Skin epidermis (tissue), 12 donors: ENCODE data around the gene DGCR6L.
"Not testable (repeated sequence)": the region's sequence is repeated elsewhere in the genome, so short reads cannot be mapped to it uniquely, and the experiment has no call there.

Source experiments
- H3K27ac ChIP-seq, 21 experiments: fragments of 200-600 bp; sonication (generic) in 11 of 21; one replicate each; pipeline ENCODE4 v1.5.0; 2020; ENCODE audit warnings: mild to moderate bottlenecking in 3 of 21, inconsistent platforms in 2 of 21, moderate library complexity in 2 of 21
- H3K4me3 ChIP-seq, 7 experiments: fragments of 200-600 bp; sonication (generic) in 2 of 7; one replicate each; pipeline ENCODE4 v1.5.0; 2020; ENCODE audit warnings: inconsistent platforms in 2 of 7, mild to moderate bottlenecking in 2 of 7, moderate library complexity in 1 of 7

The DGCR6L gene

DNA sequence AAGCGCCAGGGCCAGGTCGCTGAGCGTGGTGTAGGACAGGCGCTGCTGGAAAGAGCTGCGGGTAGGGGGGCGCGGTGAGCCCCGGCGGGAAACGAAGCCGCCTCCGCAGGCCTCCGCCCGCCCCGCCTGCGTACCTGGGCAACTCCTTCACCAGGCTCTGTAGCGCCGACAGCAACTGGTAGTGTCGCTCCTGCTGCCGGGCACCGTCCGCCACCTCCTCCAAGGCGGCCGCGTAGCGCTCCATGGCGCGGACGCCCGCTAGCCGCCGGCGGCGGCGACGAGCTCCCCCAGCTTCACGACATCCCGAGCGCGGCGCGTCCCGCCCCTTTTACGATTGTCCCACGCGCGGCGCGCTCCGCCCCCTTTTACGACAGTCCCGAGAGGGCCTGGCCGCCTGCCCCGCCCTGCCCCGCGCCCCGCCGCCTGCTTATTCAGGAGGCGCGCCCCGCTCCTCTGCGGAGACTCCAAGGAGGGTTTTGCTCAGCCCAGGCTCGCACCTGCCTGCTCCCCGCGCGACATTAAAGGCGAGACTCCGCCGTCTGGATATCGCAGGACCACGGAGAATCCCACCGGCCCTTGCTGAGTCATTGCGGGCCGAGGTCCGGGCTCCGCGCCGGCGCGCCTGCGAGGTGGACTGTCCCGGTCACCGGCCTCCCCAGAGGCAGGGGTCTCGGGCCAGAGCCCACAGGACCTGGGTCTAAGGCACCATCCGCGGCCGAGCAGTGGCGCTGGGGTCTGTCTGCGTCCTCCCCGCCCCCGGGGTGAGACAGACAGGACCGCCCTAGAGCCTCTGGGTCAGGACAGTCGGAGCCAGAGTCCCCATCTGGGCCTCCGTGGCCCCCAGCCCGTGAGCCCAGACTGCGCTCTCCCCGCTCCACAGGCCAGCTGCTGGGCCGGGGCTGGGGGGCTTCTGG is at the start of gene DGCR6L:
Gene DGCR6L, minus strand, starts transcription at position 316 of the 914 bp plus-strand sequence. Its CDS starts 72 bp downstream, at position 244.
- Histone ChIP-seq H3K27ac (peak within 1 kb of the TSS; percentile 44 to 94 (median 87)), H3K4me3 (peak within 1 kb of the TSS; percentile 63 to 94 (median 85))

DNA sequence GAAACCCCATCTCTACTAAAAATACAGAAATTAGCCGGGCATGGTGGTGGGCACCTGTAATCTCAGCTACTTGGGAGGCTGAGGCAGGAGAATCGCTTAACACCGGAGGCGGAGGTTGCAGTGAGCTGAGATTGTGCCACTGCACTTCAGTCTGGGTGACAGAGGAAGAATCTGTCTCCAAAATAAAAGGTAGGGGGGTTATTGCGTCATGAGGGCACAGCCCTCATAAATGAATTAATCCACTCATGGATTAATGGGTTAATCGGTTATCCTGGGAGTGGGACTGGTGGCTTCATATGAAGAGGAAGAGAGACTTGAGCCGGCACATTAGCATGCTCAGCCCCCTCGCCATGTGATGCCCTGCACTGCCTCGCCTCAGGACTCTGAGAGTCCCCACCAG is 49.0 kb upstream of the DGCR6L start:
- H3K27ac ChIP-seq, H3K4me3 ChIP-seq: not testable (repeated sequence)

DNA sequence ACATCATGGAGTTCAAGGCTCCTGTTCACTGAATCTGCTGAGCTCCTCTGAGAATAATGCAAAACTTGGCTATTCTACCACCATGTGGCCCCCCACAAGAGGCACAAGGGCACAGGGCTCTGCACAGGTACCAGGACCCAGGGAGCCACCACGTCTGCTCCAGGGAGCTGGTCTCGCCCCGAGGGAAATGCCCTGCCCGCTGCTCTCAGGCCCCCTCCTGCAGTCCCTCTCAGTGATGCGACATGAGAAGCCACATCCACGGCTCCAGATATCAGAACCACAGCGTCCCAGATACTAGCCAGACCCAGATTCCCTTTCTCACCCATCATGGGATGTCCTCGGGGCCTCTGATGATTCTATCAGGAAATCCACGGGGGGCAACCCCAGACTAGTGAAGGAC is 47.0 kb upstream of the DGCR6L start:
- H3K4me3 ChIP-seq, H3K27ac ChIP-seq: not testable (repeated sequence)

DNA sequence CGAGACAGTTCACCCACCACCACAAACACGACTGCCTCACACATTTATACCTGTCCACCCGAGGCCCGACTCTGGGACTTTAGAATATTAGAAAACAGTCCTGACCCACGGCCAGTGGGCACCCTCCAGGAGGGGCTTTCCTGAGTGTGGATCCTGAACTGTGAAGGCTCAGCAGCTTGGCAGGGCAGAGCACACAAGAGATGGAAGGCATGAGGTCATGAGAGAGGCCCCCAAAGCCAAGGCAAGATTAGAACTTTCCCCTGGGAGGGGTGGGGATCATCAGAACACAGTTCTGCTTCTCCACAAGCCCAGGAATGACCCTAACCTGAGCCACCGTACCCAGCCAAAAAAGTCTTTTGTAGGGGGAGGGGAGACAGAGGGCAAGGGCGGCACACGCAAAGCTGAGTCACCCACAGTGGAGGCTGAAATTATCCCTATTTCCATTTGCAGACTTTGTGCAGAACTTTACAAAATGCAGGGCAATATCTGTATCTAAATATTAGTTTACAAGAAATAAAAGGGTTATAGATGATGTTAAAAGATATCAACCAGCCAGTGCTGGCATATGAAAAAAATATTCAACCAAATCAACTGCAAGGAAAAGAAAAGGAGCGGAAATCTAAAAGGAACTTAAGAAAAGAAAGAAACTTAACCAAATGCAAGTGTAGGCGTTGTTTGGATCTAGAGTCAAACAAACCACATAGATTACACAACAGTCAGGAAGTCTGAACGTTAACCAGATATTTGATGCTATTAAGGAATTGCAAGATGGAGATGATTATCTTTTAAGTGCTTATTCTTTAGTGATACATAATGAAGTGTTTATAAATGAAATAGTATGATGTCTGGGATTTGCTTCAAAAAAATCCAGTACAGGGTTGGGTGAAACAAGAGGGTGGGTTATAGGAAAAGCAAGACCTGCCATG is 44.7 kb upstream of the DGCR6L start:
- peak overlapping the region in 6 of 21 experiments; percentile 37 to 78 (median 54) for H3K27ac ChIP-seq
- not testable (repeated sequence) for H3K4me3 ChIP-seq

DNA sequence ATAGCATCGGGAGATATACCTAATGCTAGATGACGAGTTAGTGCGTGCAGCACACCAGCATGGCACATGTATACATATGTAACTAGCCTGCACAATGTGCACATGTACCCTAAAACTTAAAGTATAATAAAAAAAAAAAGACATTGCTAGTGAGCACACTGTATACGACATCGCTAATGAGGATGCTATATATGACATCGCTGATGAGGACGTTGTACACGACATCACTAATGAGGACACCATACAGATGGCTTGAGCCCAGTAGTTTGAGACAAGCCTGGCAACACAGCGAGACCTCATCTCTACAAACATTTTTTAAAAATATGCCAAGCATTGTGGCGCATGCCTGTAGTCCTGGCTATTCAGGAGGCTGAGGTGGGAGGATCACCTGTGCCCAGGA is 42.5 kb upstream of the DGCR6L start:
- H3K4me3 ChIP-seq, H3K27ac ChIP-seq: not testable (repeated sequence)

DNA sequence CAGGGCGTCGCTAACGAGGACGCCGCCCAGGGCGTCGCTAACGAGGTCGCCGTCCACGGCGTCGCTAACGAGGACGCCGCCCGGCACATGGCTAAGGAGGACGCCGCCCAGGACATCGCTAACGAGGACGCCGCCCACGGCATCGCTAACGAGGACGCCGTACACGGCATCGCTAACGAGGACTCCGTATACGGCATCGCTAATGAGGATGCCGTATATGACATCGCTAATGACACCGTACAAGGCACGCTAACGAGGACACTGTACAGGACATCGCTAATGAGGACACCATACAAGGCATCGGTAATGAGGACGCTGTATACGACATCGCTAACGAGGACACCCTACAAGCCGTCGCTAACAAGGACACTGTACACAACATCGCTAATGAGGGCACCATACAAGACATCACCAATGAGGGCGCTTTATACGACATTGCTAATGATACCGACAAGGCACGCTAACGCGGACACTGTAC is 41.9 kb upstream of the DGCR6L start:
- H3K4me3 ChIP-seq, H3K27ac ChIP-seq: not testable (repeated sequence)

DNA sequence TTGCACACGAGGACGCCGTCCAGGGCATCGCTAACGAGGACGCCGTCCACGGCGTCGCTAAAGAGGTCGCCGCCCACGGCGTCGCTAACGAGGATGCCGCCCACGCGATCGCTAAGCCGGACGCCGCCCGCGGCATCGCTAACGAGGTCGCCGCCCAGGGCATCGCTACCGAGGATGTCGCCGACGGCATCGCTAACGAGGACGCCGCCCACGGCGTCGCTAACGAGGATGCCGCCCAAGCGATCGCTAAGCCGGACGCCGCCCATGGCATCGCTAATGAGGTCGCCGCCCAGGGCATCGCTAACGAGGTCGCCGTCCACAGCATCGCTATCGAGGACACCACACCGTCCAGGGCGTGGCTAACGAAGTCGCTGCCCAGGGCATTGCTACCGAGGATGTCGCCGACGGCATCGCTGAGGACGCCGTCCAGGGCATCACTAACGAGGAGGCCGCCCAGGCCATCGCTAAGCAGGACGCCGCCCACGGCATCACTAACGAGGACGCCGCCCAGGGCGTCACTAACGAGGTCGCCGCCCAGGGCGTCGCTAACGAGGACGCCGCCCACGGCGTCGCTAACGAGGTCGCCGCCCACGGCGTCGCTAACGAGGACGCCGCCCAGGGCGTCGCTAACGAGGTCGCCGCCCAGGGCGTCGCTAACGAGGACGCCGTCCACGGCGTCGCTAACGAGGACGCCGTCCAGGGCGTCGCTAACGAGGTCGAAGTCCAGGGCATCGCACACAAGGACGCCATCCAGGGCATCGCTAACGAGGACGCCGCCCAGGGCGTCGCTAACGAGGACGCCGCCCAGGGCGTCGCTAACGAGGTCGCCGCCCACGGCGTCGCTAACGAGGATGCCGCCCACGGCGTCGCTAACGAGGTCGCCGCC is 41.2 kb upstream of the DGCR6L start:
- not testable (repeated sequence) for H3K4me3 ChIP-seq, H3K27ac ChIP-seq

DNA sequence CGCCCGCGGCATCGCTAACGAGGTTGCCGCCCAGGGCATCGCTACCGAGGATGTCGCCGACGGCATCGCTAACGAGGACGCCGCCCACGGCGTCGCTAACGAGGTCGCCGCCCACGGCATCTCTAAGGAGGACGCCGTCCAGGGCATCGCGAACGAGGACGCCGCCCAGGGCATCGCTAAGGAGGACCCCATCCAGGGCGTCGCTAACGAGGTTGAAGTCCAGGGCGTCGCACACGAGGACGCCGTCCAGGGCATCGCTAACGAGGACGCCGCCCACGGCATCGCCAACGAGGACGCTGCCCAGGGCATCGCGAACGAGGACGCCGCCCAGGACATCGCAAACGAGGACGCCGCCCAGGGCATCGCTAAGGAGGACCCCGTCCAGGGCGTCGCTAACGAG is 40.4 kb upstream of the DGCR6L start:
- not testable (repeated sequence) for H3K27ac ChIP-seq, H3K4me3 ChIP-seq

DNA sequence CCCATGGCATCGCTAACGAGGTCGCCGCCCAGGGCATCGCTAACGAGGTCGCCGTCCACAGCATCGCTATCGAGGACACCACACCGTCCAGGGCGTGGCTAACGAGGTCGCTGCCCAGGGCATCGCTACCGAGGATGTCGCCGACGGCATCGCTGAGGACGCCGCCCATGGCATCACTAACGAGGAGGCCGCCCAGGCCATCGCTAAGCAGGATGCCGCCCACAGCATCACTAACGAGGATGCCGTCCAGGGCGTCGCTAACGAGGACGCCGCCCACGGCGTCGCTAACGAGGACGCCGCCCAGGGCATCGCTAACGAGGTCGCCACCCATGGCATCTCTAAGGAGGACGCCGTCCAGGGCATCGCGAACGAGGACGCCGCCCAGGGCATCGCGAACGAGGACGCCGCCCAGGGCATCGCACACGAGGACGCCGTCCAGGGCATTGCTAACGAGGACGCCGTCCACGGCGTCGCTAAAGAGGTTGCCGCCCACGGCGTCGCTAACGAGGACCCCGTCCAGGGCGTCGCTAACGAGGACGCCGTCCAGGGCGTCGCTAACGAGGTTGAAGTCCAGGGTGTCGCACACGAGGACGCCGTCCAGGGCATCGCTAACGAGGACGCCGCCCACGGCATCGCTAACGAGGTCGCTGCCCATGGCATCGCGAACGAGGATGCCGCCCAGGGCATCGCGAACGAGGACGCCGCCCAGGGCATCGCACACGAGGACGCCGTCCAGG is 38.8 kb upstream of the DGCR6L start:
- not testable (repeated sequence) for H3K27ac ChIP-seq, H3K4me3 ChIP-seq

DNA sequence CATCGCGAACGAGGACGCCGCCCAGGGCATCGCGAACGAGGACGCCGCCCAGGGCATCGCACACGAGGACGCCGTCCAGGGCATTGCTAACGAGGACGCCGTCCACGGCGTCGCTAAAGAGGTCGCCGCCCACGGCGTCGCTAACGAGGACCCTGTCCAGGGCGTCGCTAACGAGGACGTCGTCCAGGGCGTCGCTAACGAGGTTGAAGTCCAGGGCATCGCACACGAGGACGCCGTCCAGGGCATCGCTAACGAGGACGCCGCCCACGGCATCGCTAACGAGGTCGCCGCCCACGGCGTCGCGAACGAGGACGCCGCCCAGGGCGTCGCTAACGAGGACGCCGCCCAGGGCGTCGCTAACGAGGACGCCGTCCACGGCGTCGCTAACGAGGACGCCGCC is 38.1 kb upstream of the DGCR6L start:
- not testable (repeated sequence) for H3K4me3 ChIP-seq, H3K27ac ChIP-seq

DNA sequence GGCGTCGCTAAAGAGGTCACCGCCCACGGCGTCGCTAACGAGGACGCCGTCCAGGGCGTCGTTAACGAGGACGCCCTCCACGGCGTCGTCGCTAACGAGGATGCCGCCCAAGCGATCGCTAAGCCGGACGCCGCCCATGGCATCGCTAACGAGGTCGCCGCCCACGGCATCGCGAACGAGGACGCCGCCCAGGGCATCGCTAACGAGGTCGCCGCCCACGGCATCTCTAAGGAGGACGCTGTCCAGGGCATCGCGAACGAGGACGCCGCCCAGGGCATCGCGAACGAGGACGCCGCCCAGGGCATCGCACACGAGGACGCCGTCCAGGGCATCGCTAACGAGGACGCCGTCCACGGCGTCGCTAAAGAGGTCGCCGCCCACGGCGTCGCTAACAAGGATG is 37.0 kb upstream of the DGCR6L start:
- not testable (repeated sequence) for H3K27ac ChIP-seq, H3K4me3 ChIP-seq

DNA sequence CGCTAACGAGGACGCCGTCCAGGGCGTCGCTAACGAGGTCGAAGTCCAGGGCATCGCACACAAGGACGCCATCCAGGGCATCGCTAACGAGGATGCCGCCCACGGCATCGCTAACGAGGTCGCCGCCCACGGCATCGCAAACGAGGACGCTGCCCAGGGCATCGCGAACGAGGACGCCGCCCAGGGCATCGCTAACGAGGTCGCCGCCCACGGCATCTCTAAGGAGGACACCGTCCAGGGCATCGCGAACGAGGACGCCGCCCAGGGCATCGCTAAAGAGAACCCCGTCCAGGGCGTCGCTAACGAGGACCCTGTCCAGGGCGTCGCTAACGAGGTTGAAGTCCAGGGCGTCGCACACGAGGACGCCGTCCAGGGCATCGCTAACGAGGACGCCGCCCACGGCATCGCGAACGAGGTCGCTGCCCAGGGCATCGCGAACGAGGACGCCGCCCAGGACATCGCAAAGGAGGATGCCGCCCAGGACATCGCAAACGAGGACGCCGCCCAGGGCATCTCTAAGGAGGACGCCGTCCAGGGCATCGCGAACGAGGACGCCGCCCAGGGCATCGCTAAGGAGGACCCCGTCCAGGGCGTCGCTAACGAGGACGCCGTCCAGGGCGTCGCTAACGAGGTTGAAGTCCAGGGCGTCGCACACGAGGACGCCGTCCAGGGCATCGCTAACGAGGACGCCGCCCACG is 36.2 kb upstream of the DGCR6L start:
- H3K4me3 ChIP-seq, H3K27ac ChIP-seq: not testable (repeated sequence)

DNA sequence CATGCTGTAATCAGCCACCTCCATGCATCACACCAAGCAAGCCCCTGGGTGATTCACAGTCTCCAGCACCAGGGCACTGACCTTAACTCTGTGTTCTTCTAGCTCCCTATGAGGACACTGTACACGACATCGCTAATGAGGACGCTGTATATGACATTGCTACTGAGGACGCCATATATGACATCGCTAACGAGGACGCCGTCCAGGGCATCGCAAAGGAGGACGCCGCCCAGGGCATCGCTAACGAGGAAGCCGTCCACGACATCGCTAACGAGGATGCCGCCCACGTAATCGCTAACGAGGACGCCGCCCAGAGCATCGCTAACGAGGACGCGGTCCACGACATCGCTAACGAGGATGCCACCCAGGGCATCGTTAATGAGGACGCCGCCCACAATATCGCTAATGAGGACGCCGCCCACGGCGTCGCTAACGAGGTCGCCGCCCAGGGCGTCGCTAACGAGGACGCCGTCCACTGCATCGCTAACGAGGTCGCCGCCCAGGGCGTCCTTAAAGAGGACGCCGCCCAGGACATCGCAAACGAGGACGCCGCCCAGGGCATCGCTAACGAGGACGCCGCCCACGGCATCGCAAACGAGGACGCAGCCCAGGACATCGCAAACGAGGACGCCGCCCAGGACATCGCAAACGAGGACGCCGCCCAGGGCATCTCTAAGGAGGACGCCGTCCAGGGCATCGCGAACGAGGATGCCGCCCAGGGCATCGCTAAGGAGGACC is 34.5 kb upstream of the DGCR6L start:
- Histone ChIP-seq H3K4me3 (no peak overlapping the region), H3K27ac (no peak overlapping the region)

DNA sequence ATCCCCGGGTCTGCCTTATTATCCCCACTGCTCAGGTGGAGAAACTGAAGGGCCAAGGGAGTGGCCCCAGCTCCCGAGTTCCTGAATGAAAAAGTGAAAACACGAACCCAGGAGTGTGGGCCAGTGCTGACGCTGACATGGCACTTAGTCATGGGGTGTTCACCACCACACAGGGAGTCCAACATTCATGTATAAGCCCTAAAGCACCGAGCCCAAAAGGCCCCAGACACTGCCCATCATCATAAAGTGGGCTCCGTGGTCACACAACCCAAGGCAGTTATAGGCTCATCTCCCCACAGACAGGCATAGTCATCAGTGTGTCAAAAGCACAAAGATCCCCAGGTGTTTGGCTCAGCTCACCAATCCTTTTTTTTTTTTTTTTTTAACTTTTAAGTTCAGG is 32.7 kb upstream of the DGCR6L start:
- not testable (repeated sequence) for H3K27ac ChIP-seq, H3K4me3 ChIP-seq

DNA sequence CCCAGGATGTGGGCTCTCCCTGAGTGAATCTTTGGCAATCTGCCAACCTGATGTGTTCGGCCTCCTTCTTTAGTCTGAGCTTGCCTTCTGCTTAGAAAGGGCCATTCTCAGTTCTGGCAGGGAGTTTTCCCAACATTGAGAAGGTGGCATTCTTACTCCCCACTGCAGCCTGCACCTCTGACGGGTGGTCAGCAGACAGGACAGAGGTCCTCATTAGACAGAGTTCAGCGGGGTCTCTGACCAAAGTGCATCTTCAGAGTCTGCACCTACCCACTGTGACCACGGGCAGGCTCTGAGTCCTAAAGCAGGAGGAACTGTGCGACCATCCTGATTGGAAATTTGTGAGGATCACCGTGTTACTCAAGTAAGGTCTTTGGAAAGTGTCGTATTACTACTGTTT is 26.7 kb upstream of the DGCR6L start:
- not testable (repeated sequence) for H3K4me3 ChIP-seq, H3K27ac ChIP-seq

DNA sequence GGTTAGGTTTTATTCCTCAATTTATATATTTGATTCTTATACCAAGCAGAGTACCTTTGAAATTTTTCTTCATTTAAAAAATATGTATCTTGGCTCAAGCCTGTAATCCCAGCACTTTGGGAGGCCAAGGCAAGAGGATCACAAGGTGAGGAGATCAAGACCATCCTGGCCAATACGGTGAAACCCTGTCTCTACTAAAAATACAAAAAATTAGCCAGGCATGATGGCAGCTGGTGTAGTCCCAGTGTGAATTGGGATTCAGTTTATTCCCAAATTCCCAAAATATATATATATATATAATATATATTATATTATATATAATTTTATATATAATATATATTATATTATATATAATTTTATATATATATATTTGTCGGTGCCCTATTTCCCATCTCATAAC is 18.4 kb upstream of the DGCR6L start:
- H3K27ac ChIP-seq, H3K4me3 ChIP-seq: not testable (repeated sequence)

DNA sequence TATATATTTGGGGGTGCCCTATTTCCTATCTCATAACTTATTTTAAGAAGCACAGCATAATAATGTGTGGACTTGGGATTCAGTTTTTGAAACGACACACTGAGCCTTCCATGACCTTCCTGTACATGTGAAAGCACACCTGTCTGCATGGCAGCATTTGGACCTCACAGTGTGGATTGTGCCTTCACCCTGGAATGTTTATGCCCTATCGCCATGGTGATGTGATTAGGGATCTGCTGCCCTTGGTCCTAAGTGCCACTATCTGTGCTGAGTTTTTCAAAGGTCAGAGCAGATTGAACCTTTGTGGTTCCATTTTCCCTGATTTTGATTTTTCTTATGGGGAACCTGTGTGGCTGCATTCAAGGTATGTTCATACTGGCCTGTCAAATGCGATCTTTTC is 17.9 kb upstream of the DGCR6L start:
- H3K27ac ChIP-seq, H3K4me3 ChIP-seq: not testable (repeated sequence)

DNA sequence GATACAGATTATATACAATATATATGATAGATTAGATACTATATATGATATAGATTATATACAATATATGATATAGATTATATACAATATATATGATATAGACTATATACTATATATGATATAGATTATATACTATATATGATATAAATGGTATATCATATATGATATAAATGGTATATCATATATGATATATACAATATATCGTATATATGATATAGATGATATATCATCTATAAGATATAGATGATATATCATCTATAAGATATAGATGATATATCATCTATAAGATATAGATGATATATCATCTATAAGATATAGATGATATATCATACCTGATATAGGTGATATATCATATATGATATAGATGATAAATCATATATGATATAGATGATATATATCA is 16.7 kb upstream of the DGCR6L start:
- H3K27ac ChIP-seq, H3K4me3 ChIP-seq: not testable (repeated sequence)
